ENCODE data around the gene PAQR4. TPM values are rescaled to one million over a fixed set of nuclear protein-coding genes. Genes with fewer than 3 reads are reported as not detected.
A peak's percentile ranks its signal among the peaks of the same experiment; 100 is the strongest.

The PAQR4 gene
- total and polyA plus RNA-seq, 2 experiments from 2014 or later, result 3.1 to 11.0 TPM

DNA sequence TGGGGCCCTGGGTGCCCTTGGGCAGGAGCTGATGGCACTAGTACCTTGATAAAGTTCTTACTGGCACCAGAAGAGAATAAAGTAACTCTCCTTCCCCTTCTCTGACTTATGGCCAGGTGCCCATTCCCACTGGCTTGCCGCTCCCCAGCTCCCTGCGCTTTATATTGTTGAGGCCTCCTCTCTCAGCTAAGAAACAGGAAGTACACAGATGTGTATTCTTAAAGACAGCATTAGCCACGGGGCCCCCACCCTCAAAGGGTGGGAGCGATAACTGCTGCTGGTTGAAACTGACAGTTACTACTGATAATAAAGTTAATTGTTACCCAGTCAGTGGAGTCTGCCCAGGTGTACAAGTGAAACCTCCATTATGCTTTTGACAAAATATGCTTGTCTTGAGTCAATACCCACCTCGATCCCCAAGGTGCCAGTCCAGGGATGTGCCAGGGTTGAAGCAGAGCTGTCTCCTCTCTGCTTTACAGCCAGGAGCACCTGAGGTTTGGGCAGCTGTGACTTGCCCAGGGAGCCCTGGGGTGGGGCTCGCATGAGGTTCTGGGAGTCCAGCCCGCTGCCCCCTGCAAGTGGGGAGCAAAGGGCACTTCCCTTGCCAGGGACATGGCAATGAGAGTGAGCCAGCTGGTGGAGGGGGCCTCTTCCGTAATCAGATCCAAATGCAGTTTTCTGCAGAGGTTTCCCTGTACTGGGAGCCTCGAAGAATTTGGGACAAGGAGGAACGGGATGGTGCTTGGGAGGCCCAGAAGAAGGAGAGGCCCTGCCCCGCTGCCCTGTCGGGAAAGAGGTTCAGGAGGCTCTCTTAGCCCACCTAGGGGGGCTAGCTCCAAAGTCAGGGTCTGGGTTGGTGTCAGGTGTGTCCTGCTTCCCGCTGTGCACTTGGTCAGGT is 38.2 kb downstream of the PAQR4 start:
- no peak overlapping the region for H3K4me3 ChIP-seq
- H3K27ac ChIP-seq, result peak overlapping the region; percentile 96

GRCh38 chr16:3007957-3008689 is 39.0 kb downstream of the PAQR4 start:
- H3K4me1 ChIP-seq (ENCODE audit: low read depth), result peaks cover 67% of the 10 kb centered on the region
- TF ChIP-seq, protein P1, sequence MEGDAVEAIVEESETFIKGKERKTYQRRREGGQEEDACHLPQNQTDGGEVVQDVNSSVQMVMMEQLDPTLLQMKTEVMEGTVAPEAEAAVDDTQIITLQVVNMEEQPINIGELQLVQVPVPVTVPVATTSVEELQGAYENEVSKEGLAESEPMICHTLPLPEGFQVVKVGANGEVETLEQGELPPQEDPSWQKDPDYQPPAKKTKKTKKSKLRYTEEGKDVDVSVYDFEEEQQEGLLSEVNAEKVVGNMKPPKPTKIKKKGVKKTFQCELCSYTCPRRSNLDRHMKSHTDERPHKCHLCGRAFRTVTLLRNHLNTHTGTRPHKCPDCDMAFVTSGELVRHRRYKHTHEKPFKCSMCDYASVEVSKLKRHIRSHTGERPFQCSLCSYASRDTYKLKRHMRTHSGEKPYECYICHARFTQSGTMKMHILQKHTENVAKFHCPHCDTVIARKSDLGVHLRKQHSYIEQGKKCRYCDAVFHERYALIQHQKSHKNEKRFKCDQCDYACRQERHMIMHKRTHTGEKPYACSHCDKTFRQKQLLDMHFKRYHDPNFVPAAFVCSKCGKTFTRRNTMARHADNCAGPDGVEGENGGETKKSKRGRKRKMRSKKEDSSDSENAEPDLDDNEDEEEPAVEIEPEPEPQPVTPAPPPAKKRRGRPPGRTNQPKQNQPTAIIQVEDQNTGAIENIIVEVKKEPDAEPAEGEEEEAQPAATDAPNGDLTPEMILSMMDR (IDR thresholded peaks at IDR 0.05; ENCODE audit: low read depth, low read length), result no peak
- DNase-seq (ENCODE audit: low read depth in 1 of 2, low spot score in 1 of 2), result peak in 1 of 2 donors; percentile 91
- no peaks in the 10 kb centered on the region for H3K36me3 ChIP-seq
- H3K9me3 ChIP-seq (ENCODE audit: low read depth), result no peaks in the 10 kb centered on the region
- H3K27ac ChIP-seq, result peak overlapping the region; percentile 96
- H3K4me3 ChIP-seq, result no peak overlapping the region
- H3K27me3 ChIP-seq, result no peaks in the 10 kb centered on the region

More for the DNA sequence above, 38.2 kb downstream of the PAQR4 start:
- Histone ChIP-seq H3K4me1 (ENCODE audit: low read depth) (peaks cover 61% of the 10 kb centered on the region), H3K9me3 (ENCODE audit: low read depth) (no peaks in the 10 kb centered on the region), H3K27me3 (no peaks in the 10 kb centered on the region), H3K36me3 (no peaks in the 10 kb centered on the region)
- DNase-seq (ENCODE audit: low read depth in 1 of 2, low spot score in 1 of 2), result no peak
- TF ChIP-seq, protein P1 (IDR thresholded peaks at IDR 0.05; ENCODE audit: low read depth, low read length), result no peak

DNA sequence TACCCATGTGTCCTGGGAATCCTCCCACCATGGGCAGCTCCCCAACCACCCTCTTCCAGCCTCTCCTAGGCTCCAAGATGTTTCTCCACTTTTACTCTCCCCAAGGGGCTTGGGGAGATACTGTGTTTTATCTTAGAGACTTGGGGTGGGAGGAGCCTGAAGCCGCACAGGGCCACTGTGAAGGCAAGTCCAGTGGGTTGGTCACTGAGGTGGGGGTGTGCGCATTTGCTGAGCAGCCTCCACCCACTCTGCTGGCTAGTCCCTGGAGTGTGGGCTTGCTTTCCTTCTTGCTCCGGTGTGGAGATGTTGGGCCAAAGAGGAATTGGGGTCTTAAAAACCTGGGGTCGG is 39.5 kb downstream of the PAQR4 start:
- DNase-seq (ENCODE audit: low read depth in 1 of 2, low spot score in 1 of 2), result peak in 1 of 2 donors; percentile 71
- Histone ChIP-seq H3K9me3 (ENCODE audit: low read depth) (no peaks in the 10 kb centered on the region), H3K4me3 (no peak overlapping the region), H3K4me1 (ENCODE audit: low read depth) (peaks cover 67% of the 10 kb centered on the region), H3K27me3 (no peaks in the 10 kb centered on the region), H3K27ac (peak overlapping the region; percentile 96), H3K36me3 (no peaks in the 10 kb centered on the region)
- TF ChIP-seq, protein P1 (IDR thresholded peaks at IDR 0.05; ENCODE audit: low read depth, low read length), result no peak

- H3K9me3 ChIP-seq (ENCODE audit: low read depth), result no peaks in the 10 kb centered on the region
- H3K27ac ChIP-seq, result peak overlapping the region; percentile 96
- TF ChIP-seq, protein P1 (IDR thresholded peaks at IDR 0.05; ENCODE audit: low read depth, low read length), result no peak
- no peaks in the 10 kb centered on the region for H3K27me3 ChIP-seq
- no peaks in the 10 kb centered on the region for H3K36me3 ChIP-seq
- H3K4me1 ChIP-seq (ENCODE audit: low read depth), result peaks cover 67% of the 10 kb centered on the region
- DNase-seq (ENCODE audit: low read depth in 1 of 2, low spot score in 1 of 2), result peak in 1 of 2 donors; percentile 88
- no peak overlapping the region for H3K4me3 ChIP-seq
These were observed 40.6 kb downstream of the PAQR4 start for GRCh38 chr16:3009568-3010390.

DNA sequence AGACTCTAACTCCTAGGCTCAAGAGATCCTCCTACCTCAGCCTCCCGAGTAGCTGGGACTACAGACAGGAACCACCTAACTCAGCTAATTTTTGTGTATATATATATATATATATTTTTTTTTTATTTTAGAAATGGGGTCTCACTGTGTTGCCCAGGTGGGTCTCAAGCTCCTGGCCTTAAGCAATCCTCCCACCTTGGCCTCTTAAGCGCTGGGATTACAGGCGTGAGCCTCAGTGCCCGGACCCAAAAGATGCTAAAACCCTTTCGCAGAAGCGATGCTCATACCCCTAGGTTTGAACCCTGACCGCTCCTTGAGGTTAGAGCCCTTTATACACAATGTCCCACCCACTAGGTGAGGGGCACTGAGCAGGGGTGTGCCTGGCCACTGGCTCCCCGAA is 41.4 kb downstream of the PAQR4 start:
- Histone ChIP-seq H3K4me3 (no peak overlapping the region), H3K9me3 (ENCODE audit: low read depth) (no peaks in the 10 kb centered on the region), H3K4me1 (ENCODE audit: low read depth) (peaks cover 63% of the 10 kb centered on the region), H3K36me3 (no peaks in the 10 kb centered on the region), H3K27ac (peak overlapping the region; percentile 96), H3K27me3 (no peaks in the 10 kb centered on the region)
- DNase-seq (ENCODE audit: low read depth in 1 of 2, low spot score in 1 of 2), result no peak
- TF ChIP-seq, protein P1 (IDR thresholded peaks at IDR 0.05; ENCODE audit: low read depth, low read length), result no peak
